GM19035 (cell line): Measurements from ENCODE around the gene RNF13.
"Not testable (repeated sequence)": the region's sequence is repeated elsewhere in the genome, so short reads cannot be mapped to it uniquely, and the experiment has no call there.

ENCODE experiments used
- ATAC-seq: cut with Tn5 transposase; IDR thresholded peaks from one replicate; pipeline ENCODE4 v1.9.1; 2021; ENCODE audit not compliant: unreplicated experiment

RNF13 gene

GRCh38 chr3:149983053-149983452 lies 170.0 kb downstream of the RNF13 start:
- ATAC-seq = not testable (repeated sequence)

- no peak for ATAC-seq
Measured at GRCh38 chr3:149983628-149984027, 170.6 kb downstream of the RNF13 start.

GRCh38 chr3:149989307-149989706 lies 176.3 kb downstream of the RNF13 start:
- no peak for ATAC-seq

GRCh38 chr3:149990423-149990948 lies 177.5 kb downstream of the RNF13 start:
- no peak for ATAC-seq

GRCh38 chr3:149992416-149993058 lies 179.5 kb downstream of the RNF13 start:
- no peak for ATAC-seq

- no peak for ATAC-seq
Measured at GRCh38 chr3:149998946-149999345, 185.9 kb downstream of the RNF13 start.

GRCh38 chr3:149999421-149999820 lies 186.4 kb downstream of the RNF13 start:
- no peak for ATAC-seq

GRCh38 chr3:150000641-150001040 lies 187.6 kb downstream of the RNF13 start:
- ATAC-seq = no peak

- ATAC-seq = no peak
Measured at GRCh38 chr3:150005243-150006112, 192.5 kb downstream of the RNF13 start.

- ATAC-seq = no peak
Measured at GRCh38 chr3:150006794-150007193, 193.8 kb downstream of the RNF13 start.
